GM21786 (cell line): ENCODE measurements around the gene EFNA5.

Experiments used
- ATAC-seq: cut with Tn5 transposase; IDR thresholded peaks from one replicate; pipeline ENCODE4 v1.9.1; 2021; ENCODE audit not compliant: unreplicated experiment

EFNA5 gene

GRCh38 chr5:107646418-107646817 is 24.3 kb downstream of the EFNA5 start:
- ATAC-seq: no peak

GRCh38 chr5:107640568-107640967 is 30.2 kb downstream of the EFNA5 start:
- ATAC-seq: no peak

GRCh38 chr5:107639990-107640389 is 30.7 kb downstream of the EFNA5 start:
- ATAC-seq: no peak

- ATAC-seq: no peak
These were observed 34.2 kb downstream of the EFNA5 start for GRCh38 chr5:107636555-107636954.

- no peak for ATAC-seq
These were observed 34.7 kb downstream of the EFNA5 start for GRCh38 chr5:107636068-107636467.

GRCh38 chr5:107634981-107635848 is 35.5 kb downstream of the EFNA5 start:
- ATAC-seq: no peak

- no peak for ATAC-seq
These were observed 37.4 kb downstream of the EFNA5 start for GRCh38 chr5:107633171-107633901.

- no peak for ATAC-seq
These were observed 38.9 kb downstream of the EFNA5 start for GRCh38 chr5:107631805-107632362.

- ATAC-seq: no peak
These were observed 40.6 kb downstream of the EFNA5 start for GRCh38 chr5:107630184-107630583.

GRCh38 chr5:107624235-107624634 is 46.5 kb downstream of the EFNA5 start:
- ATAC-seq: no peak

GRCh38 chr5:107621089-107621488 is 49.6 kb downstream of the EFNA5 start:
- ATAC-seq: no peak

GRCh38 chr5:107619781-107620180 is 51.0 kb downstream of the EFNA5 start:
- no peak for ATAC-seq

- no peak for ATAC-seq
These were observed 52.5 kb downstream of the EFNA5 start for GRCh38 chr5:107618242-107618641.

GRCh38 chr5:107617052-107617451 is 53.7 kb downstream of the EFNA5 start:
- no peak for ATAC-seq

- ATAC-seq: no peak
These were observed 54.5 kb downstream of the EFNA5 start for GRCh38 chr5:107616213-107616612.

GRCh38 chr5:107615299-107615817 is 55.4 kb downstream of the EFNA5 start:
- ATAC-seq: no peak

GRCh38 chr5:107612541-107612940 is 58.2 kb downstream of the EFNA5 start:
- ATAC-seq: no peak

GRCh38 chr5:107610798-107611197 is 59.9 kb downstream of the EFNA5 start:
- no peak for ATAC-seq

GRCh38 chr5:107607671-107608345 is 62.9 kb downstream of the EFNA5 start:
- no peak for ATAC-seq

GRCh38 chr5:107607196-107607595 is 63.5 kb downstream of the EFNA5 start:
- ATAC-seq: no peak

GRCh38 chr5:107605596-107606125 is 65.1 kb downstream of the EFNA5 start:
- no peak for ATAC-seq
